ENCODE measurements around the gene TBC1D7.

DNA sequence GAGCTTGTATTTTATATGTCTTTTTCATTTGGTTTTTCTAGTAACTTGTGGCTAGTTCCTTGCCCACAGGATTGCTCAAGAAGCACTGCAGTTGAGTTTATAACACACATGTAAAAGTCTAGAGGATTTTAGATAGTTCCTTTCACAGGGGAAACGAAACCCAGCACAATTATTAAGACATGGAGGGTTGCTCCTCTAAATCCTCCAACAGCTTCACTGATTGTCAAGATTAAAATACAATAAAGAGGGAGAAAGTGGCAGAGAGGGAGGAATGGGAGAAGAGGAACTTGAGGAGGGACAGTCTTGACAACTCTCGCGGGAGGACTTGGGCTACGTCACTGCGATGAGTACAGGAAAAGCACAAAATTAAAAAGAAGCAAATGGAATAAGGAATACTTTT is 9.7 kb upstream of the TBC1D7 start:
- TF ChIP-seq, protein P1, sequence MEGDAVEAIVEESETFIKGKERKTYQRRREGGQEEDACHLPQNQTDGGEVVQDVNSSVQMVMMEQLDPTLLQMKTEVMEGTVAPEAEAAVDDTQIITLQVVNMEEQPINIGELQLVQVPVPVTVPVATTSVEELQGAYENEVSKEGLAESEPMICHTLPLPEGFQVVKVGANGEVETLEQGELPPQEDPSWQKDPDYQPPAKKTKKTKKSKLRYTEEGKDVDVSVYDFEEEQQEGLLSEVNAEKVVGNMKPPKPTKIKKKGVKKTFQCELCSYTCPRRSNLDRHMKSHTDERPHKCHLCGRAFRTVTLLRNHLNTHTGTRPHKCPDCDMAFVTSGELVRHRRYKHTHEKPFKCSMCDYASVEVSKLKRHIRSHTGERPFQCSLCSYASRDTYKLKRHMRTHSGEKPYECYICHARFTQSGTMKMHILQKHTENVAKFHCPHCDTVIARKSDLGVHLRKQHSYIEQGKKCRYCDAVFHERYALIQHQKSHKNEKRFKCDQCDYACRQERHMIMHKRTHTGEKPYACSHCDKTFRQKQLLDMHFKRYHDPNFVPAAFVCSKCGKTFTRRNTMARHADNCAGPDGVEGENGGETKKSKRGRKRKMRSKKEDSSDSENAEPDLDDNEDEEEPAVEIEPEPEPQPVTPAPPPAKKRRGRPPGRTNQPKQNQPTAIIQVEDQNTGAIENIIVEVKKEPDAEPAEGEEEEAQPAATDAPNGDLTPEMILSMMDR (conservative IDR thresholded peaks at IDR 0.05; ENCODE audit: low read depth, low read length) = no peak
- no peak for TF ChIP-seq EZH2 (IDR thresholded peaks at IDR 0.05; ENCODE audit: borderline replicate concordance, low read depth, low read length, poor library complexity, severe bottlenecking)

Measured in A673 (cell line).